Measurements from ENCODE around the gene FTSJ1. TPM values are rescaled to one million over a fixed set of nuclear protein-coding genes. Genes with fewer than 3 reads are reported as not detected.

The FTSJ1 gene
- polyA plus RNA-seq, 3 donors, result 38.9 to 40.9 (median 40.1) TPM

GRCh38 chrX:48488034-48488433 lies 12.0 kb downstream of the FTSJ1 start:
- no peak for DNase-seq (ENCODE audit: extremely low read depth in 1 of 11, low read depth in 9 of 11, low spot score in 4 of 11)

GRCh38 chrX:48489296-48489695 lies 13.3 kb downstream of the FTSJ1 start:
- no peak for DNase-seq (ENCODE audit: extremely low read depth in 1 of 11, low read depth in 9 of 11, low spot score in 4 of 11)

GRCh38 chrX:48489892-48490291 lies 13.9 kb downstream of the FTSJ1 start:
- no peak for DNase-seq (ENCODE audit: extremely low read depth in 1 of 11, low read depth in 9 of 11, low spot score in 4 of 11)

GRCh38 chrX:48490661-48491060 lies 14.7 kb downstream of the FTSJ1 start:
- no peak for DNase-seq (ENCODE audit: extremely low read depth in 1 of 11, low read depth in 9 of 11, low spot score in 4 of 11)

- no peak for DNase-seq (ENCODE audit: extremely low read depth in 1 of 11, low read depth in 9 of 11, low spot score in 4 of 11)
These were observed 15.8 kb downstream of the FTSJ1 start for GRCh38 chrX:48491809-48492208.

- DNase-seq (ENCODE audit: extremely low read depth in 1 of 11, low read depth in 9 of 11, low spot score in 4 of 11), result no peak
These were observed 16.4 kb downstream of the FTSJ1 start for GRCh38 chrX:48492293-48492910.

- DNase-seq (ENCODE audit: extremely low read depth in 1 of 11, low read depth in 9 of 11, low spot score in 4 of 11), result no peak
These were observed 17.9 kb downstream of the FTSJ1 start for GRCh38 chrX:48493890-48494364.

GRCh38 chrX:48496660-48497059 lies 20.7 kb downstream of the FTSJ1 start:
- no peak for DNase-seq (ENCODE audit: extremely low read depth in 1 of 11, low read depth in 9 of 11, low spot score in 4 of 11)

GRCh38 chrX:48497871-48498270 lies 21.9 kb downstream of the FTSJ1 start:
- no peak for DNase-seq (ENCODE audit: extremely low read depth in 1 of 11, low read depth in 9 of 11, low spot score in 4 of 11)

GRCh38 chrX:48498374-48498809 lies 22.4 kb downstream of the FTSJ1 start:
- DNase-seq (ENCODE audit: extremely low read depth in 1 of 11, low read depth in 9 of 11, low spot score in 4 of 11), result no peak

GRCh38 chrX:48504261-48504660 lies 28.3 kb downstream of the FTSJ1 start:
- DNase-seq (ENCODE audit: extremely low read depth in 1 of 11, low read depth in 9 of 11, low spot score in 4 of 11), result no peak

- DNase-seq (ENCODE audit: extremely low read depth in 1 of 11, low read depth in 9 of 11, low spot score in 4 of 11), result no peak
These were observed 29.5 kb downstream of the FTSJ1 start for GRCh38 chrX:48505481-48505880.

- DNase-seq (ENCODE audit: extremely low read depth in 1 of 11, low read depth in 9 of 11, low spot score in 4 of 11), result no peak
These were observed 31.2 kb downstream of the FTSJ1 start for GRCh38 chrX:48507246-48507645.

GRCh38 chrX:48508400-48509244 lies 32.6 kb downstream of the FTSJ1 start, which contains the start of gene PORCN:
Gene PORCN (plus strand): TSS chrX:48508992. CDS start chrX:48509821, 829 bp downstream.
- DNase-seq (ENCODE audit: extremely low read depth in 1 of 11, low read depth in 9 of 11, low spot score in 4 of 11), result peak in 5 of 11 donors; percentile 47 to 64 (median 54)

GRCh38 chrX:48509245-48509590 lies 33.2 kb downstream of the FTSJ1 start:
- no peak for DNase-seq (ENCODE audit: extremely low read depth in 1 of 11, low read depth in 9 of 11, low spot score in 4 of 11)

GRCh38 chrX:48509619-48510018 lies 33.6 kb downstream of the FTSJ1 start:
- DNase-seq (ENCODE audit: extremely low read depth in 1 of 11, low read depth in 9 of 11, low spot score in 4 of 11), result no peak

GRCh38 chrX:48511560-48511959 lies 35.6 kb downstream of the FTSJ1 start:
- DNase-seq (ENCODE audit: extremely low read depth in 1 of 11, low read depth in 9 of 11, low spot score in 4 of 11), result no peak

- DNase-seq (ENCODE audit: extremely low read depth in 1 of 11, low read depth in 9 of 11, low spot score in 4 of 11), result no peak
These were observed 36.5 kb downstream of the FTSJ1 start for GRCh38 chrX:48512371-48512935.

GRCh38 chrX:48513670-48514069 lies 37.7 kb downstream of the FTSJ1 start:
- DNase-seq (ENCODE audit: extremely low read depth in 1 of 11, low read depth in 9 of 11, low spot score in 4 of 11), result no peak

All from renal cortex interstitium (tissue), 11 donors.